ENCODE measurements around the gene PER3. TPM values are rescaled to one million over a fixed set of nuclear protein-coding genes. Genes with fewer than 3 reads are reported as not detected.

PER3 gene
- total and polyA plus RNA-seq, 8 donors = 9.9 to 16.1 (median 12.5) TPM

DNA sequence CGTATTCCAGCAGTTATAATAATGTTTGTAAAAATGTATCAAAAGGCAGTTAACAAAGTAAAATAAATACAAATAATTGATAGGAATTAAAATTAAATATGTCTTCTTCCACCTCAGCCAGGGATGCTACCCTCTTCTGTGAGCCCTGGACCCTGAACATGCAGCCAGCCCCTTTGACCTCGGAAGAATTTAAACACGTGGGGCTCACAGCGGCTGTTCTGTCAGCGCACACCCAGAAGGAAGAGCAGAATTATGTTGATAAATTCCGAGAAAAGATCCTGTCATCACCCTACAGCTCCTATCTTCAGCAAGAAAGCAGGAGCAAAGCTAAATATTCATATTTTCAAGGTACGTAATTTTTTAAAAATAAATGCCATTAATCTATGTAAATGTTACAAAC is 42.3 kb downstream of the PER3 start:
- Histone ChIP-seq H3K36me3 (peaks cover under 1 to 48% of the 10 kb centered on the region in 2 donors), H3K9me3 (no peaks in the 10 kb centered on the region), H3K27me3 (no peaks in the 10 kb centered on the region), H3K27ac (no peak overlapping the region), H3K4me3 (no peak overlapping the region), H3K4me1 (no peaks in the 10 kb centered on the region)
- no peak for TF ChIP-seq CTCF (IDR thresholded peaks at IDR 0.05)
- intact Hi-C loops (cut with DNase I) = no loop called here
- ATAC-seq (no peak), DNase-seq (no peak)

DNA sequence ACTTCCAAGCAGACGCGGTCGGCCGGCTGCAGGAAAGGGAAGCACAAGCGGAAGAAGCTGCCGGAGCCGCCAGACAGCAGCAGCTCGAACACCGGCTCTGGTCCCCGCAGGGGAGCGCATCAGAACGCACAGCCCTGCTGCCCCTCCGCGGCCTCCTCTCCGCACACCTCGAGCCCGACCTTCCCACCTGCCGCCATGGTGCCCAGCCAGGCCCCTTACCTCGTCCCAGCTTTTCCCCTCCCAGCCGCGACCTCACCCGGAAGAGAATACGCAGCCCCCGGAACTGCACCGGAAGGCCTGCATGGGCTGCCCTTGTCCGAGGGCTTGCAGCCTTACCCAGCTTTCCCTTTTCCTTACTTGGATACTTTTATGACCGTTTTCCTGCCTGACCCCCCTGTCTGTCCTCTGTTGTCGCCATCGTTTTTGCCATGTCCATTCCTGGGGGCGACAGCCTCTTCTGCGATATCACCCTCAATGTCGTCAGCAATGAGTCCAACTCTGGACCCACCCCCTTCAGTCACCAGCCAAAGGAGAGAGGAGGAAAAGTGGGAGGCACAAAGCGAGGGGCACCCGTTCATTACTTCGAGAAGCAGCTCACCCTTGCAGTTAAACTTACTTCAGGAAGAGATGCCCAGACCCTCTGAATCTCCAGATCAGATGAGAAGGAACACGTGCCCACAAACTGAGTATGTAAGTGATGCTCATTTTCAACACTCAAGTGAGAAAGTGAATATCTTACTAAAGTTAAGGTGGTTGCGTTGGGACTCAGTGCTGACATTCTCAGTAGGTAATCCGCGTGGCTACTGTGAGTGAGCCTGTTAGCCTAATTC is 43.2 kb downstream of the PER3 start:
- peaks cover 0 to 43% of the 10 kb centered on the region in 2 donors for H3K36me3 ChIP-seq
- H3K27me3 ChIP-seq = no peaks in the 10 kb centered on the region
- no peak for TF ChIP-seq CTCF (IDR thresholded peaks at IDR 0.05)
- H3K9me3 ChIP-seq = no peaks in the 10 kb centered on the region
- DNase-seq (peak in 2 of 4 donors; percentile 40 to 77), ATAC-seq (peak; percentile 43)
- intact Hi-C loops (cut with DNase I) = no loop called here
- peak overlapping the region in 1 of 2 donors; percentile 25 for H3K4me3 ChIP-seq
- no peak overlapping the region for H3K27ac ChIP-seq
- H3K4me1 ChIP-seq = no peaks in the 10 kb centered on the region

GRCh38 chr1:7831458-7831857 is 47.4 kb downstream of the PER3 start:
- Histone ChIP-seq H3K4me3 (no peak overlapping the region), H3K36me3 (peaks cover 0 to 39% of the 10 kb centered on the region in 2 donors), H3K4me1 (no peaks in the 10 kb centered on the region), H3K27me3 (no peaks in the 10 kb centered on the region), H3K9me3 (no peaks in the 10 kb centered on the region), H3K27ac (no peak overlapping the region)
- DNase-seq (no peak), ATAC-seq (peak; percentile 52)
- intact Hi-C loops (cut with DNase I) = no loop called here
- TF ChIP-seq CTCF (IDR thresholded peaks at IDR 0.05) = no peak

DNA sequence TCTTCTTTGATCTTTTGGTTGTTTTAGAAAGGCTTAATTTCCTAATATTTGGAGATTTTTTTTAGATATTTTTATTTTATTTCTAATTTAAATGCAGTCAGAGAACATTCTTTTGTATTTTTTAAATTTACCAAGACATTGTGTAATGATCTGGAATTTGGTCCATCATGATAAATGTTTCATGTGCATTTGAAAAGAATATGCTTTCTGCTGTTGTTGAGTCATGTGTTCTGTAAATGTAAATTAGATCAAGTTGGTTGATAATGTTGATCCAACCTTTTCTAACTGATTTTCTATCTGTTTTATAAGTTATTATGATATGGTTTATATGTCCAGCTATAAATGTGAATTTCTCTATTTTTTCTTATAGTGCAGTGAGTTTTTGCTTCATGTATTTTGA is 48.9 kb downstream of the PER3 start:
- H3K4me1 ChIP-seq = no peaks in the 10 kb centered on the region
- no peak overlapping the region for H3K4me3 ChIP-seq
- ATAC-seq (no peak), DNase-seq (no peak)
- H3K9me3 ChIP-seq = no peaks in the 10 kb centered on the region
- H3K27me3 ChIP-seq = no peaks in the 10 kb centered on the region
- TF ChIP-seq CTCF (IDR thresholded peaks at IDR 0.05) = no peak
- no peak overlapping the region for H3K27ac ChIP-seq
- peaks cover 0 to 41% of the 10 kb centered on the region in 2 donors for H3K36me3 ChIP-seq
- intact Hi-C loops (cut with DNase I) = no loop called here

- H3K9me3 ChIP-seq = peaks cover 0 to 20% of the 10 kb centered on the region in 2 donors
- DNase-seq (no peak), ATAC-seq (no peak)
- intact Hi-C loops (cut with DNase I) = no loop called here
- no peaks in the 10 kb centered on the region for H3K27me3 ChIP-seq
- H3K27ac ChIP-seq = no peak overlapping the region
- no peak overlapping the region for H3K4me3 ChIP-seq
- H3K4me1 ChIP-seq = no peaks in the 10 kb centered on the region
- no peak for TF ChIP-seq CTCF (IDR thresholded peaks at IDR 0.05)
- peaks cover 0 to 65% of the 10 kb centered on the region in 2 donors for H3K36me3 ChIP-seq
These were observed 54.6 kb downstream of the PER3 start for GRCh38 chr1:7838714-7839113.

Measured in left lung (tissue), 10 donors.